Esophagus squamous epithelium (tissue), 4 donors: ENCODE results near the gene WDR87.

Experiments used
- CTCF ChIP-seq, 6 experiments: fragments of 450-650 bp in 4 of 6; fragments of 200-600 bp in 2 of 6; sonication (generic) in 2 of 6; IDR thresholded peaks; one replicate each; pipeline ENCODE4 v1.5.1; 2016 to 2019; ENCODE audit warnings: antibody characterized with exemption in 6 of 6, mild to moderate bottlenecking in 4 of 6, moderate library complexity in 4 of 6
- POLR2A ChIP-seq, 4 donors: fragments of 450-650 bp; IDR thresholded peaks; one replicate each; pipeline ENCODE4 v1.6.1; 2017; ENCODE audit warnings: antibody characterized with exemption in 4 of 4, mild to moderate bottlenecking in 4 of 4, moderate library complexity in 3 of 4

- TF ChIP-seq CTCF (IDR thresholded peaks at IDR 0.05), result no peak
- no peak for TF ChIP-seq POLR2A (IDR thresholded peaks at IDR 0.05)
Measured at GRCh38 chr19:37947778-37948177, 41.4 kb upstream of the WDR87 start.
